Spleen (tissue), 7 donors: ENCODE results near the gene CHIC2.

ENCODE experiments used
- POLR2A ChIP-seq, 3 donors: fragments of 450-650 bp; IDR thresholded peaks; one replicate each; pipeline ENCODE4 v1.5.1; 2017; ENCODE audit warnings: antibody characterized with exemption in 3 of 3, mild to moderate bottlenecking in 1 of 3
- POLR2AphosphoS5 ChIP-seq, 3 donors: sonication (generic); formaldehyde crosslinking; IDR thresholded peaks; one replicate each; pipeline ENCODE4 v1.5.1; 2017; ENCODE audit warnings: antibody characterized with exemption in 3 of 3
- TF ChIP-seq, protein P1 (sequence below), 11 experiments: fragments of 200-600 bp in 7 of 11; fragments of 450-650 bp in 4 of 11; sonication (generic) in 4 of 11; IDR thresholded peaks in 8 of 11; conservative IDR thresholded peaks in 3 of 11; 1 replicate in 7 of 11; 2 replicates in 4 of 11; pipeline versions ENCODE4 v1.4.0 to v1.8.0; 2016 to 2021; ENCODE audit warnings: antibody characterized with exemption in 11 of 11, inconsistent platforms in 4 of 11, mild to moderate bottlenecking in 1 of 11
- donor health status: DM: no; HTN: no; CAD: no; lungs with moderate emphysema.
- donor health status: DM: no; HTN: no; CAD: no.
- donor health status: DM: no; HTN: no; CAD: no.

DNA sequence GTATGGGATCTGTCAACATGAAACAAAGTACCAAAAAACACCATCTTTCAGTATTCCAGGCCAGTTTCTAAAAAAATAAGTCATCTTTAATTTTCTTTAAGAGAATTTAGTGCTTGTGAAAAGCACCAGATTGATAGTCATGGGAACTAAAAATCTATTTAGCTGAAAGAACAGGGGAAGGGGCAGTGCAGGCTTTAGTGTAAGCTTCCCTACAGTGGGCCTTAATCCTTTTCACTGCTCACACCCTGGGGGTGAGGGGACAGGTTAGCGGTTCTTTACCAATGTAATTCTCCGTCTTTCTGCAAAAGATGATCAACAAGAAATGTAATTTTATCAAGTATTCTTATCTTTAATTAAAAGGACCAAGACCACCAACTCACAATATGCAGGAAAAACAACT is 47.1 kb downstream of the CHIC2 start:
- TF ChIP-seq, protein P1, sequence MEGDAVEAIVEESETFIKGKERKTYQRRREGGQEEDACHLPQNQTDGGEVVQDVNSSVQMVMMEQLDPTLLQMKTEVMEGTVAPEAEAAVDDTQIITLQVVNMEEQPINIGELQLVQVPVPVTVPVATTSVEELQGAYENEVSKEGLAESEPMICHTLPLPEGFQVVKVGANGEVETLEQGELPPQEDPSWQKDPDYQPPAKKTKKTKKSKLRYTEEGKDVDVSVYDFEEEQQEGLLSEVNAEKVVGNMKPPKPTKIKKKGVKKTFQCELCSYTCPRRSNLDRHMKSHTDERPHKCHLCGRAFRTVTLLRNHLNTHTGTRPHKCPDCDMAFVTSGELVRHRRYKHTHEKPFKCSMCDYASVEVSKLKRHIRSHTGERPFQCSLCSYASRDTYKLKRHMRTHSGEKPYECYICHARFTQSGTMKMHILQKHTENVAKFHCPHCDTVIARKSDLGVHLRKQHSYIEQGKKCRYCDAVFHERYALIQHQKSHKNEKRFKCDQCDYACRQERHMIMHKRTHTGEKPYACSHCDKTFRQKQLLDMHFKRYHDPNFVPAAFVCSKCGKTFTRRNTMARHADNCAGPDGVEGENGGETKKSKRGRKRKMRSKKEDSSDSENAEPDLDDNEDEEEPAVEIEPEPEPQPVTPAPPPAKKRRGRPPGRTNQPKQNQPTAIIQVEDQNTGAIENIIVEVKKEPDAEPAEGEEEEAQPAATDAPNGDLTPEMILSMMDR (IDR thresholded peaks at IDR 0.05 in 8 of 11, conservative IDR thresholded peaks at IDR 0.05 in 3 of 11) = no peak
- TF ChIP-seq POLR2AphosphoS5 (IDR thresholded peaks at IDR 0.05) = no peak
- TF ChIP-seq POLR2A (IDR thresholded peaks at IDR 0.05) = no peak
